NCI-H2171 treated with DMSO at 0.1 percent for 48 hours (cell line): ENCODE data around the gene EIF2B2.
A peak's percentile ranks its signal among the peaks of the same experiment; 100 is the strongest.

ENCODE experiments used
- DNase-seq: peaks from one replicate; lab custom pipeline; 2025; lab: John Stamatoyannopoulos, UW

The EIF2B2 gene

GRCh38 chr14:75044752-75045151 is 42.0 kb downstream of the EIF2B2 start:
- DNase-seq = peak; percentile 35

GRCh38 chr14:75046275-75046674 is 43.6 kb downstream of the EIF2B2 start:
- DNase-seq = no peak

GRCh38 chr14:75046899-75047298 is 44.2 kb downstream of the EIF2B2 start:
- DNase-seq = no peak

GRCh38 chr14:75047506-75047905 is 44.8 kb downstream of the EIF2B2 start:
- no peak for DNase-seq

- DNase-seq = no peak
These were observed 45.4 kb downstream of the EIF2B2 start for GRCh38 chr14:75048101-75048500.

GRCh38 chr14:75049136-75049535 is 46.4 kb downstream of the EIF2B2 start:
- no peak for DNase-seq

GRCh38 chr14:75049731-75050201 is 47.0 kb downstream of the EIF2B2 start:
- DNase-seq = no peak

- peak; percentile 92 for DNase-seq
These were observed 48.3 kb downstream of the EIF2B2 start, which contains the start of gene MLH3 for GRCh38 chr14:75050852-75051555. Gene MLH3 (minus strand): TSS chr14:75051467. CDS start chr14:75049655, 1,812 bp downstream.

GRCh38 chr14:75051556-75051899 is 48.8 kb downstream of the EIF2B2 start:
- no peak for DNase-seq

GRCh38 chr14:75053396-75054291 is 50.9 kb downstream of the EIF2B2 start:
- no peak for DNase-seq

GRCh38 chr14:75054421-75054820 is 51.7 kb downstream of the EIF2B2 start:
- DNase-seq = no peak

- DNase-seq = no peak
These were observed 56.9 kb downstream of the EIF2B2 start for GRCh38 chr14:75059642-75060041.

- DNase-seq = no peak
These were observed 57.7 kb downstream of the EIF2B2 start for GRCh38 chr14:75060420-75060819.
